SH-SY5Y (cell line): ENCODE measurements around the gene TRIM9.

Source experiments
- GATA2 ChIP-seq: IDR thresholded peaks from 2 replicates; pipeline ENCODE4 v1.6.1; 2011; ENCODE audit warnings: mild to moderate bottlenecking, low read depth, low read length
- GATA3 ChIP-seq: IDR thresholded peaks from 2 replicates; pipeline ENCODE4 v1.6.1; 2011; ENCODE audit warnings: low read depth, mild to moderate bottlenecking, low read length, moderate library complexity

DNA sequence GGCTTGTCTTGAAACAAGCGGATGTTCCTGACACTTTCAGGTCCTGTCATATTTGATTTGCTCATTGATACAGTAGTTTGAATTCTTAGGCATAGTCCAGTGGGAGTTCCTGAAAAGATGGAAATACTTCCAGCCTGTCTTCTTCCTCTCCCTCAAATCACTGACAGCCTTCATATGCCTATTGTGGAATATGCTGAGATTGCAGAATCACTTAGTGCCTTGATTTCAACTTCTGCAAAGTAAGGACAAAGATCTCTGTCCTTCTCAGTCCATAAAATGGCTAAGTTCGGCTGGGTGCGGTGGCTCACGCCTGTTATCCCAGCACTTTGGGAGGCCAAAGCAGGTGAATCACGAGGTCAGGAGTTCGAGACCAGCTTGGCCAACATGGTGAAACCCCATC is 143.9 kb downstream of the TRIM9 start:
- TF ChIP-seq GATA2 (no peak), GATA3 (no peak)
